WTC11 (cell line): ENCODE data around the gene RUNX2. TPM values are rescaled to one million over a fixed set of nuclear protein-coding genes. Genes with fewer than 3 reads are reported as not detected.

Experiments used
- ATAC-seq: fragments of 200-7000 bp; cut with Tn5 transposase; 2 replicates; pipeline ENCODE4 v1.10.0; 2021; ENCODE audit warnings: mild to moderate bottlenecking, moderate library complexity
- CTCF ChIA-PET: fragments of 300-600 bp; sonication (Branson Sonifier 250); formaldehyde crosslinking; loops from one replicate; lab custom pipeline; 2021; ENCODE audit warnings: antibody characterized with exemption; lab: Charles Lee
- POLR2A ChIA-PET: fragments of 350-600 bp; sonication (Branson Sonifier 250); formaldehyde crosslinking; loops from one replicate; lab custom pipeline; 2021; ENCODE audit warnings: antibody characterized with exemption; lab: Charles Lee
- DNase-seq: peaks from one replicate; pipeline ENCODE4 v3.0.0; 2021; ENCODE audit warnings: low spot score
- H3K27ac Mint-ChIP-seq: 2 replicates; pipeline ENCODE4 v1.8.0; 2021; ENCODE audit warnings: mixed read lengths
- H3K27me3 Mint-ChIP-seq: 2 replicates; pipeline ENCODE4 v1.8.0; 2021; ENCODE audit warnings: low read depth, mild to moderate bottlenecking, moderate library complexity, mixed read lengths
- H3K36me3 Mint-ChIP-seq: 2 replicates; pipeline ENCODE4 v1.8.0; 2021; ENCODE audit warnings: mixed read lengths
- H3K4me1 Mint-ChIP-seq: 2 replicates; pipeline ENCODE4 v1.8.0; 2022; ENCODE audit warnings: mixed read lengths
- H3K4me3 Mint-ChIP-seq: 2 replicates; pipeline ENCODE4 v1.8.0; 2021; ENCODE audit warnings: mild to moderate bottlenecking, moderate library complexity, mixed read lengths
- H3K9me3 Mint-ChIP-seq: 2 replicates; pipeline ENCODE4 v1.8.0; 2021; ENCODE audit warnings: mixed read lengths
- ETV6 ChIP-seq: sonication (generic); formaldehyde crosslinking; IDR thresholded peaks from 2 replicates; pipeline ENCODE4 v1.8.1; 2022; ENCODE audit warnings: mild to moderate bottlenecking, missing genetic modification reagents
- FOXP4 ChIP-seq: sonication (generic); formaldehyde crosslinking; IDR thresholded peaks from 2 replicates; pipeline ENCODE4 v1.8.0; 2022; ENCODE audit warnings: mild to moderate bottlenecking, missing genetic modification reagents
- GABPB1 ChIP-seq: sonication (generic); formaldehyde crosslinking; IDR thresholded peaks from 2 replicates; pipeline ENCODE4 v1.8.1; 2023; ENCODE audit warnings: mild to moderate bottlenecking, missing genetic modification reagents
- GRHL2 ChIP-seq: fragments of 250-450 bp; sonication (Bioruptor Pico); IDR thresholded peaks from 2 replicates; pipeline ENCODE4 v1.8.0; 2022; ENCODE audit warnings: mild to moderate bottlenecking, moderate library complexity; ENCODE audit not compliant: insufficient replicate concordance, severe bottlenecking
- GTF2I ChIP-seq: fragments of 250-450 bp; sonication (Bioruptor Pico); conservative IDR thresholded peaks from 2 replicates; pipeline ENCODE4 v1.4.0; 2021; ENCODE audit warnings: mild to moderate bottlenecking
- JAZF1 ChIP-seq: fragments of 250-450 bp; sonication (Bioruptor Pico); IDR thresholded peaks from 2 replicates; pipeline ENCODE4 v1.9.0; 2021; ENCODE audit warnings: moderate library complexity, mild to moderate bottlenecking, inconsistent platforms
- JUN ChIP-seq: sonication (generic); formaldehyde crosslinking; IDR thresholded peaks from 2 replicates; pipeline ENCODE4 v1.8.0; 2023; ENCODE audit warnings: mild to moderate bottlenecking, missing genetic modification reagents
- KAT7 ChIP-seq: sonication (generic); formaldehyde crosslinking; IDR thresholded peaks from 2 replicates; pipeline ENCODE4 v1.8.1; 2023; ENCODE audit warnings: missing genetic modification reagents, mild to moderate bottlenecking, borderline replicate concordance
- PRRX2 ChIP-seq: fragments of 250-450 bp; sonication (Bioruptor Pico); IDR thresholded peaks from 2 replicates; pipeline ENCODE4 v1.8.0; 2021; ENCODE audit warnings: mild to moderate bottlenecking
- RELA ChIP-seq: sonication (generic); formaldehyde crosslinking; IDR thresholded peaks from 2 replicates; pipeline ENCODE4 v1.8.1; 2022; ENCODE audit warnings: missing genetic modification reagents, mild to moderate bottlenecking, borderline replicate concordance
- RORB ChIP-seq: fragments of 250-450 bp; sonication (Bioruptor Pico); IDR thresholded peaks from 2 replicates; pipeline ENCODE4 v1.9.0; 2021; ENCODE audit warnings: mild to moderate bottlenecking
- TEAD4 ChIP-seq: sonication (generic); formaldehyde crosslinking; IDR thresholded peaks from 2 replicates; pipeline ENCODE4 v1.8.0; 2022; ENCODE audit warnings: mild to moderate bottlenecking, missing genetic modification reagents
- ZBTB43 ChIP-seq: sonication (generic); formaldehyde crosslinking; IDR thresholded peaks from 2 replicates; pipeline ENCODE4 v1.8.1; 2023; ENCODE audit warnings: mild to moderate bottlenecking, missing genetic modification reagents
- ZNF121 ChIP-seq: sonication (generic); formaldehyde crosslinking; IDR thresholded peaks from 2 replicates; pipeline ENCODE4 v1.8.0; 2023; ENCODE audit warnings: missing genetic modification reagents
- ZNF317 ChIP-seq: sonication (generic); formaldehyde crosslinking; IDR thresholded peaks from 2 replicates; pipeline ENCODE4 v1.8.1; 2023; ENCODE audit warnings: low read depth, mild to moderate bottlenecking, moderate library complexity, missing genetic modification reagents, borderline replicate concordance
- ZNF671 ChIP-seq: fragments of 250-450 bp; sonication (Bioruptor Pico); IDR thresholded peaks from 2 replicates; pipeline ENCODE4 v1.8.0; 2021; ENCODE audit warnings: mild to moderate bottlenecking
- ZSCAN18 ChIP-seq: fragments of 250-450 bp; sonication (Bioruptor Pico); IDR thresholded peaks from 2 replicates; pipeline ENCODE4 v2.1.2; 2022; ENCODE audit warnings: mild to moderate bottlenecking, moderate library complexity
- total RNA-seq: library from RNA; stranded (reverse); gene quantifications from 3 replicates; pipeline ENCODE4 v1.2.3, GENCODE V29; 2021
- TF ChIP-seq, protein P1 (sequence below): sonication (generic); formaldehyde crosslinking; IDR thresholded peaks from 2 replicates; pipeline ENCODE4 v1.8.0; 2022; ENCODE audit warnings: missing genetic modification reagents
- TF ChIP-seq, protein P2 (sequence below): sonication (generic); formaldehyde crosslinking; conservative IDR thresholded peaks from 2 replicates; pipeline ENCODE4 v1.8.1; 2022; ENCODE audit warnings: mild to moderate bottlenecking, missing genetic modification reagents
- TF ChIP-seq, protein P3 (sequence below): sonication (generic); formaldehyde crosslinking; IDR thresholded peaks from 2 replicates; pipeline ENCODE4 v1.8.1; 2023; ENCODE audit warnings: mild to moderate bottlenecking, moderate library complexity, missing genetic modification reagents
- TF ChIP-seq, protein P4 (sequence below): sonication (generic); formaldehyde crosslinking; conservative IDR thresholded peaks from 2 replicates; pipeline ENCODE4 v1.8.1; 2023; ENCODE audit warnings: mild to moderate bottlenecking, low read depth, missing genetic modification reagents, moderate library complexity

The RUNX2 gene
- total RNA-seq, 1 experiment from 2014 or later = 0.28 TPM

DNA sequence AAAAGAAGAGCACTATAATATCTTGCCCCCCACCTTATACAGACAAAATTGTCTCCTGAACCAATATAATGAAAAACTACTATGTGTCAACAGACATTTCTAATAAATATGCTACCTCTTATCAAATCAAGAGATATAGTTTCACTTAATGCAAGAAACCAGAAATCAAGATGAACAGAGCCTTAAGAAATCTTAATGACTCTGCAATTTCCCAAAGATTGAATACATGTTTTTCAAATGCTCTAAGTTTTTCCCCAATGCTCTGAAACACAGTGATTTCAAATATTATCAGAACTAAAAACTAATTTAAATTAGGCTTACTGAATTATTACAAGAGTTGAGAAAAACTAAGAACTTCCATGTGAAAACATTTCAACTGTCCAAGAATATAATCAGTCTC lies 36.3 kb downstream of the RUNX2 start:
- no peak for DNase-seq
- TF ChIP-seq, protein P1, sequence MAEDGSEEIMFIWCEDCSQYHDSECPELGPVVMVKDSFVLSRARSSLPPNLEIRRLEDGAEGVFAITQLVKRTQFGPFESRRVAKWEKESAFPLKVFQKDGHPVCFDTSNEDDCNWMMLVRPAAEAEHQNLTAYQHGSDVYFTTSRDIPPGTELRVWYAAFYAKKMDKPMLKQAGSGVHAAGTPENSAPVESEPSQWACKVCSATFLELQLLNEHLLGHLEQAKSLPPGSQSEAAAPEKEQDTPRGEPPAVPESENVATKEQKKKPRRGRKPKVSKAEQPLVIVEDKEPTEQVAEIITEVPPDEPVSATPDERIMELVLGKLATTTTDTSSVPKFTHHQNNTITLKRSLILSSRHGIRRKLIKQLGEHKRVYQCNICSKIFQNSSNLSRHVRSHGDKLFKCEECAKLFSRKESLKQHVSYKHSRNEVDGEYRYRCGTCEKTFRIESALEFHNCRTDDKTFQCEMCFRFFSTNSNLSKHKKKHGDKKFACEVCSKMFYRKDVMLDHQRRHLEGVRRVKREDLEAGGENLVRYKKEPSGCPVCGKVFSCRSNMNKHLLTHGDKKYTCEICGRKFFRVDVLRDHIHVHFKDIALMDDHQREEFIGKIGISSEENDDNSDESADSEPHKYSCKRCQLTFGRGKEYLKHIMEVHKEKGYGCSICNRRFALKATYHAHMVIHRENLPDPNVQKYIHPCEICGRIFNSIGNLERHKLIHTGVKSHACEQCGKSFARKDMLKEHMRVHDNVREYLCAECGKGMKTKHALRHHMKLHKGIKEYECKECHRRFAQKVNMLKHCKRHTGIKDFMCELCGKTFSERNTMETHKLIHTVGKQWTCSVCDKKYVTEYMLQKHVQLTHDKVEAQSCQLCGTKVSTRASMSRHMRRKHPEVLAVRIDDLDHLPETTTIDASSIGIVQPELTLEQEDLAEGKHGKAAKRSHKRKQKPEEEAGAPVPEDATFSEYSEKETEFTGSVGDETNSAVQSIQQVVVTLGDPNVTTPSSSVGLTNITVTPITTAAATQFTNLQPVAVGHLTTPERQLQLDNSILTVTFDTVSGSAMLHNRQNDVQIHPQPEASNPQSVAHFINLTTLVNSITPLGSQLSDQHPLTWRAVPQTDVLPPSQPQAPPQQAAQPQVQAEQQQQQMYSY (CRISPR knock-in tag) = no peak
- TF ChIP-seq GABPB1 = no peak
- TF ChIP-seq KAT7 = no peak
- TF ChIP-seq ETV6 (CRISPR knock-in tag) = no peak
- no peak for TF ChIP-seq ZSCAN18 (CRISPR knock-in tag)
- TF ChIP-seq FOXP4 (CRISPR knock-in tag) = no peak
- TF ChIP-seq ZBTB43 (CRISPR knock-in tag) = no peak
- TF ChIP-seq, all 79 proteins: peak for 0
- Mint-ChIP-seq H3K27me3 (no peaks in the 10 kb centered on the region), H3K9me3 (no peaks in the 10 kb centered on the region), H3K4me3 (no peak overlapping the region), H3K27ac (no peak overlapping the region), H3K36me3 (no peaks in the 10 kb centered on the region), H3K4me1 (peaks cover 18% of the 10 kb centered on the region)
- POLR2A ChIA-PET = no interaction called here
- CTCF ChIA-PET = no interaction called here
- no peak for ATAC-seq

- no peaks in the 10 kb centered on the region for H3K9me3 Mint-ChIP-seq
- ChIA-PET POLR2A (no interaction called here), CTCF (no interaction called here)
- no peaks in the 10 kb centered on the region for H3K36me3 Mint-ChIP-seq
- DNase-seq (no peak), ATAC-seq (no peak)
- H3K27me3 Mint-ChIP-seq = no peaks in the 10 kb centered on the region
- H3K27ac Mint-ChIP-seq = no peak overlapping the region
- H3K4me3 Mint-ChIP-seq = no peak overlapping the region
- H3K4me1 Mint-ChIP-seq = peaks cover 18% of the 10 kb centered on the region
- no peak for TF ChIP-seq GTF2I (CRISPR knock-in tag)
- TF ChIP-seq, protein P2, sequence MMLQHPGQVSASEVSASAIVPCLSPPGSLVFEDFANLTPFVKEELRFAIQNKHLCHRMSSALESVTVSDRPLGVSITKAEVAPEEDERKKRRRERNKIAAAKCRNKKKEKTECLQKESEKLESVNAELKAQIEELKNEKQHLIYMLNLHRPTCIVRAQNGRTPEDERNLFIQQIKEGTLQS (CRISPR knock-in tag) = no peak
- TF ChIP-seq ZNF671 (CRISPR knock-in tag) = no peak
- TF ChIP-seq, protein P3, sequence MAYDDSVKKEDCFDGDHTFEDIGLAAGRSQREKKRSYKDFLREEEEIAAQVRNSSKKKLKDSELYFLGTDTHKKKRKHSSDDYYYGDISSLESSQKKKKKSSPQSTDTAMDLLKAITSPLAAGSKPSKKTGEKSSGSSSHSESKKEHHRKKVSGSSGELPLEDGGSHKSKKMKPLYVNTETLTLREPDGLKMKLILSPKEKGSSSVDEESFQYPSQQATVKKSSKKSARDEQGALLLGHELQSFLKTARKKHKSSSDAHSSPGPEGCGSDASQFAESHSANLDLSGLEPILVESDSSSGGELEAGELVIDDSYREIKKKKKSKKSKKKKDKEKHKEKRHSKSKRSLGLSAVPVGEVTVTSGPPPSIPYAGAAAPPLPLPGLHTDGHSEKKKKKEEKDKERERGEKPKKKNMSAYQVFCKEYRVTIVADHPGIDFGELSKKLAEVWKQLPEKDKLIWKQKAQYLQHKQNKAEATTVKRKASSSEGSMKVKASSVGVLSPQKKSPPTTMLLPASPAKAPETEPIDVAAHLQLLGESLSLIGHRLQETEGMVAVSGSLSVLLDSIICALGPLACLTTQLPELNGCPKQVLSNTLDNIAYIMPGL (CRISPR knock-in tag) = no peak
- no peak for TF ChIP-seq ZNF317 (CRISPR knock-in tag)
- TF ChIP-seq ZNF121 = no peak
- TF ChIP-seq JUN (CRISPR knock-in tag) = no peak
- no peak for TF ChIP-seq JAZF1 (CRISPR knock-in tag)
- TF ChIP-seq RELA (CRISPR knock-in tag) = no peak
- TF ChIP-seq TEAD4 (CRISPR knock-in tag) = no peak
- TF ChIP-seq, protein P4, sequence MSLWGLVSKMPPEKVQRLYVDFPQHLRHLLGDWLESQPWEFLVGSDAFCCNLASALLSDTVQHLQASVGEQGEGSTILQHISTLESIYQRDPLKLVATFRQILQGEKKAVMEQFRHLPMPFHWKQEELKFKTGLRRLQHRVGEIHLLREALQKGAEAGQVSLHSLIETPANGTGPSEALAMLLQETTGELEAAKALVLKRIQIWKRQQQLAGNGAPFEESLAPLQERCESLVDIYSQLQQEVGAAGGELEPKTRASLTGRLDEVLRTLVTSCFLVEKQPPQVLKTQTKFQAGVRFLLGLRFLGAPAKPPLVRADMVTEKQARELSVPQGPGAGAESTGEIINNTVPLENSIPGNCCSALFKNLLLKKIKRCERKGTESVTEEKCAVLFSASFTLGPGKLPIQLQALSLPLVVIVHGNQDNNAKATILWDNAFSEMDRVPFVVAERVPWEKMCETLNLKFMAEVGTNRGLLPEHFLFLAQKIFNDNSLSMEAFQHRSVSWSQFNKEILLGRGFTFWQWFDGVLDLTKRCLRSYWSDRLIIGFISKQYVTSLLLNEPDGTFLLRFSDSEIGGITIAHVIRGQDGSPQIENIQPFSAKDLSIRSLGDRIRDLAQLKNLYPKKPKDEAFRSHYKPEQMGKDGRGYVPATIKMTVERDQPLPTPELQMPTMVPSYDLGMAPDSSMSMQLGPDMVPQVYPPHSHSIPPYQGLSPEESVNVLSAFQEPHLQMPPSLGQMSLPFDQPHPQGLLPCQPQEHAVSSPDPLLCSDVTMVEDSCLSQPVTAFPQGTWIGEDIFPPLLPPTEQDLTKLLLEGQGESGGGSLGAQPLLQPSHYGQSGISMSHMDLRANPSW (CRISPR knock-in tag) = no peak
- TF ChIP-seq RORB (CRISPR knock-in tag) = no peak
- TF ChIP-seq FOXP4 (CRISPR knock-in tag) = no peak
- no peak for TF ChIP-seq PRRX2
- TF ChIP-seq GRHL2 = no peak
Observed at GRCh38 chr6:45365036-45365435, 36.9 kb downstream of the RUNX2 start.
